Muscle layer of duodenum (tissue), 2 donors: Measurements from ENCODE around the gene AKAP10.
"Not testable (repeated sequence)": the region's sequence is repeated elsewhere in the genome, so short reads cannot be mapped to it uniquely, and the experiment has no call there.

ENCODE experiments used
- H3K27ac ChIP-seq: one replicate; pipeline ENCODE4 v1.7.0; 2013; ENCODE audit warnings: mild to moderate bottlenecking, low read length
- H3K27me3 ChIP-seq: one replicate; pipeline ENCODE4 v1.7.0; 2013; ENCODE audit warnings: low read depth, mild to moderate bottlenecking, control low read depth, low read length
- H3K36me3 ChIP-seq, 2 donors: one replicate each; pipeline ENCODE4 v1.7.0; 2013; ENCODE audit warnings: low read length in 2 of 2, control low read depth in 1 of 2, mild to moderate bottlenecking in 1 of 2; ENCODE audit not compliant: insufficient read depth in 2 of 2, control insufficient read depth in 1 of 2
- H3K4me1 ChIP-seq, 2 donors: one replicate each; pipeline ENCODE4 v1.7.0; 2013; ENCODE audit warnings: low read length in 2 of 2, mild to moderate bottlenecking in 2 of 2, control low read depth in 1 of 2, moderate library complexity in 1 of 2; ENCODE audit not compliant: insufficient read depth in 2 of 2, control insufficient read depth in 1 of 2
- H3K4me3 ChIP-seq, 2 donors: one replicate each; pipeline ENCODE4 v1.7.0; 2013; ENCODE audit warnings: low read length in 2 of 2, low read depth in 1 of 2, mild to moderate bottlenecking in 1 of 2
- H3K9me3 ChIP-seq, 2 donors: one replicate each; pipeline ENCODE4 v1.7.0; 2013; ENCODE audit warnings: low read length in 2 of 2, control low read depth in 1 of 2, mild to moderate bottlenecking in 1 of 2; ENCODE audit not compliant: control insufficient read depth in 1 of 2
- donor health status: healthy.

AKAP10 gene

GRCh38 chr17:19880393-19880792 lies 97.2 kb downstream of the AKAP10 start:
- no peak overlapping the region for H3K27ac ChIP-seq
- H3K27me3 ChIP-seq: no peaks in the 10 kb centered on the region
- no peaks in the 10 kb centered on the region for H3K9me3 ChIP-seq
- H3K4me3 ChIP-seq: no peak overlapping the region
- no peaks in the 10 kb centered on the region for H3K36me3 ChIP-seq
- H3K4me1 ChIP-seq: no peaks in the 10 kb centered on the region

- no peak overlapping the region for H3K27ac ChIP-seq
- H3K36me3 ChIP-seq: no peaks in the 10 kb centered on the region
- H3K9me3 ChIP-seq: no peaks in the 10 kb centered on the region
- H3K4me1 ChIP-seq: no peaks in the 10 kb centered on the region
- no peak overlapping the region for H3K4me3 ChIP-seq
- no peaks in the 10 kb centered on the region for H3K27me3 ChIP-seq
Measured at GRCh38 chr17:19877364-19877945, 100.2 kb downstream of the AKAP10 start.

GRCh38 chr17:19876529-19877161 lies 101.0 kb downstream of the AKAP10 start:
- Histone ChIP-seq H3K4me1 (no peaks in the 10 kb centered on the region), H3K27ac (no peak overlapping the region), H3K9me3 (no peaks in the 10 kb centered on the region), H3K27me3 (no peaks in the 10 kb centered on the region), H3K4me3 (no peak overlapping the region), H3K36me3 (no peaks in the 10 kb centered on the region)

- H3K9me3 ChIP-seq: no peaks in the 10 kb centered on the region
Measured at GRCh38 chr17:19874256-19874655, 103.4 kb downstream of the AKAP10 start.

GRCh38 chr17:19873346-19873745 lies 104.3 kb downstream of the AKAP10 start:
- Histone ChIP-seq H3K9me3 (no peaks in the 10 kb centered on the region), H3K4me3 (no peak overlapping the region), H3K27ac (no peak overlapping the region), H3K27me3 (no peaks in the 10 kb centered on the region), H3K4me1 (no peaks in the 10 kb centered on the region), H3K36me3 (no peaks in the 10 kb centered on the region)

More at GRCh38 chr17:19874256-19874655, 103.4 kb downstream of the AKAP10 start:
- Histone ChIP-seq H3K36me3 (no peaks in the 10 kb centered on the region), H3K27me3 (no peaks in the 10 kb centered on the region), H3K4me3 (no peak overlapping the region), H3K4me1 (no peaks in the 10 kb centered on the region), H3K27ac (no peak overlapping the region)

- Histone ChIP-seq H3K4me3 (peak overlapping the region; percentile 33 to 80), H3K27ac (no peak overlapping the region), H3K4me1 (peaks cover 0 to 9% of the 10 kb centered on the region in 2 donors), H3K36me3 (peaks cover 0 to 4% of the 10 kb centered on the region in 2 donors), H3K27me3 (no peaks in the 10 kb centered on the region), H3K9me3 (no peaks in the 10 kb centered on the region)
Measured at GRCh38 chr17:19868079-19868395, 109.6 kb downstream of the AKAP10 start.

- Histone ChIP-seq H3K4me3 (peak within 1 kb of the TSS; percentile 71 to 80), H3K36me3 (peaks cover 0 to 9% of the 10 kb centered on the region in 2 donors), H3K27me3 (no peaks in the 10 kb centered on the region), H3K27ac (no peak within 1 kb of the TSS), H3K9me3 (no peaks in the 10 kb centered on the region), H3K4me1 (peaks cover 0 to 9% of the 10 kb centered on the region in 2 donors)
Measured at GRCh38 chr17:19867329-19868078, 110.1 kb downstream of the AKAP10 start, which contains the start of gene ULK2. Gene ULK2, minus strand, starts transcription at chr17:19867936. Its CDS starts 519 bp downstream, at chr17:19867417.

- H3K27me3 ChIP-seq: no peaks in the 10 kb centered on the region
- peaks cover 0 to 9% of the 10 kb centered on the region in 2 donors for H3K4me1 ChIP-seq
- peaks cover 0 to 11% of the 10 kb centered on the region in 2 donors for H3K36me3 ChIP-seq
- peak overlapping the region; percentile 71 to 80 for H3K4me3 ChIP-seq
- no peaks in the 10 kb centered on the region for H3K9me3 ChIP-seq
- no peak overlapping the region for H3K27ac ChIP-seq
Measured at GRCh38 chr17:19867079-19867328, 110.6 kb downstream of the AKAP10 start.

GRCh38 chr17:19865021-19865420 lies 112.6 kb downstream of the AKAP10 start:
- Histone ChIP-seq H3K27me3 (no peaks in the 10 kb centered on the region), H3K4me1 (peaks cover 0 to 9% of the 10 kb centered on the region in 2 donors), H3K27ac (no peak overlapping the region), H3K4me3 (no peak overlapping the region), H3K36me3 (peaks cover 0 to 11% of the 10 kb centered on the region in 2 donors), H3K9me3 (no peaks in the 10 kb centered on the region)

- H3K27ac ChIP-seq, H3K27me3 ChIP-seq, H3K4me3 ChIP-seq, H3K9me3 ChIP-seq, H3K4me1 ChIP-seq: not testable (repeated sequence)
- peaks cover 0 to 15% of the 10 kb centered on the region in 2 donors for H3K36me3 ChIP-seq
Measured at GRCh38 chr17:19860647-19861177, 116.9 kb downstream of the AKAP10 start.

GRCh38 chr17:19857640-19858039 lies 120.0 kb downstream of the AKAP10 start:
- H3K4me1 ChIP-seq: no peaks in the 10 kb centered on the region
- H3K36me3 ChIP-seq: peaks cover 0 to 12% of the 10 kb centered on the region in 2 donors
- no peaks in the 10 kb centered on the region for H3K9me3 ChIP-seq
- no peak overlapping the region for H3K27ac ChIP-seq
- H3K4me3 ChIP-seq: no peak overlapping the region
- H3K27me3 ChIP-seq: no peaks in the 10 kb centered on the region
